ENCODE results near the gene CFAP58. TPM values are rescaled to one million over a fixed set of nuclear protein-coding genes. Genes with fewer than 3 reads are reported as not detected.

The CFAP58 gene
- total RNA-seq, 1 donor from 2014 or later = 0.62 TPM

GRCh38 chr10:104336821-104337467, 16.7 kb upstream of the CFAP58 start:
- DNase-seq = no peak

- peak; percentile 62 for DNase-seq
These were observed 16.1 kb upstream of the CFAP58 start for GRCh38 chr10:104337521-104337984.

DNA sequence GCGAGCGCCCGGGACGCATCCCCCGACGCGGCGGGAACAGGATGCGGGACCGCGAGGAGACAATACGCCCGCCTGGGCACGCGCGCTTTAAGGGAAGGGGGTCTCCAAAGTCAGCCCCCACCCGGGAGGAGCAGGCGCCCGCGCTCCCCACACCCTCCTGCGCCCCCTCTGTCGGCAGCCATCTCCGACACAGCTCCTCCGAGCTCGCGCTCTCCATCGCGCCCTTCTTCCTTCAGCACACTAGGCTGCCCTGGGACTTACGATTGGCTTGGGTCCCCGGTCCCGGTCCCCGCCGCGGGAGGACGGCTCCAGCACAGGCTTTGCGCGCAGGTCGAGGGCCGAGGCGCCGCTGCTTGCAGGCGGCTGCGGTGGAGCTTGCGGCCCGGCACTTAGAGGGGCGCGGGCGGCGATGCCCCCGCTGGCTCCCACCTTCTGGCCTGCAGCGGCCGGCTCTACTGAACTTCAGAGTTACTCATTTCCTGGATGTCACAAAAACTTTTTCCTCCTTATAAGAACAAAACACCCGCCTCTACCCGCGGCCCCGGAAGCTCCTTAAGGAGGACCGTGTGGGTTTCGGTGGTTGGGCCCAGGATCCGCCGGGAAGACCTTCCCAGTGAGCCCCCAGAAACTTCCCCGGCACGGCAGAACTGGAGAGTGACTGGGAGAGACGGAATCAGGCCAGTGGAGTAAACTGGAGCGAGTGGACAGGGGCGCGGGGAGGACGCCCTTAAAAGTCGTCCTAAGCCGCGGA, 15.5 kb upstream of the CFAP58 start, which contains the start of gene ITPRIP:
TSS of gene ITPRIP (minus strand) at position 481 of the 751 bp plus-strand sequence. CDS start 22,414 bp downstream, outside the sequence.
- peak; percentile 87 for DNase-seq

DNA sequence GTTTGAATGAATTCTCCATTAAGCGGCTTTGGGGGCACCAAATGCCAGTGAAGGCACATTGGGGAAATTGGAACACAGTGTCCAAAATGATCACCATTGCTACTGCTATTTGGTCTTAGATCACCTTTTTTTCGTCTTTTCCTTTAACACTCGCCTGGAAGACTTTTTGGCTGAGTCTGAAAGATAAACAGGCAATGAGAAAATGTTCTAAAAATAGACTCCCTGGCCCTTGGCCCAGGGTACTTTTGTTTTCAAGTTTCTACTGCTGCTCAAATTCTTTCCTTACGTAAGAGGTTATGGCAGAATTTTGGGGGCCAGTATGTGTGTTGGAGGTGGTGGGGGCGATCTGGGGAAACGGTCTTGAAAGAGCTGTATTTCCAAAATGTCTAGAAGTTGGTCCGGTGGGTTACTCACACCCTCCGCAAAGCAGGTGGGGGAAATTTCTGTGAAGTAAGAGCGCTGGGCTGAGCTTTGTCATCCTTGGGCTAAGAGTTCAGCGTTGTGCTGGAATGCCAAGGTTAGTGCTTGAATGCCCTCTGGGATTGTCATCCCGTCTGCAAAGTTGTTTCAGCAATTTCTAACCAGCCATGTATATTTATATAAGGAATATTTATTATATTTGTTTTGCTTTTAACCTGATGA, 14.0 kb upstream of the CFAP58 start:
- peak; percentile 93 for DNase-seq

GRCh38 chr10:104340111-104340526, 13.5 kb upstream of the CFAP58 start:
- peak; percentile 1 for DNase-seq

DNA sequence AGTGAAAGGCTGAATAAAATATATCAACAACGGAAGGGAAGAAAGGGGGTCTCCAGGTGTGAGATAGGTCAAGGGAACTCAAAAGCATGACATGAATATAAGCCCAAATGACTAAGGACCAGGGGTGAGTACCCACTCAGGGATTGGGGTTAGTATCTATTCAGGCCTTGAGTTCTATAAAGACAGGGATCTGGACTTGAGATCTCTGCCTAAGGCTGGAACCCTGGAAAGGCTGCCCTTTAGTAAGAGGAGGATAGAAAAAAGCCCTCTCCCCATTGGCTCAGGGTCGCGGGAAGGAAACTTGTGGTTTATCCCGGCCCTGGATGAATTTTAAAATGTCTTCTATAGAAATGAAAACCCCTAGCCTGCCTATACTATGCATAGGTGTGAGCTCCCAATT, 13.0 kb upstream of the CFAP58 start:
- no peak for DNase-seq

DNA sequence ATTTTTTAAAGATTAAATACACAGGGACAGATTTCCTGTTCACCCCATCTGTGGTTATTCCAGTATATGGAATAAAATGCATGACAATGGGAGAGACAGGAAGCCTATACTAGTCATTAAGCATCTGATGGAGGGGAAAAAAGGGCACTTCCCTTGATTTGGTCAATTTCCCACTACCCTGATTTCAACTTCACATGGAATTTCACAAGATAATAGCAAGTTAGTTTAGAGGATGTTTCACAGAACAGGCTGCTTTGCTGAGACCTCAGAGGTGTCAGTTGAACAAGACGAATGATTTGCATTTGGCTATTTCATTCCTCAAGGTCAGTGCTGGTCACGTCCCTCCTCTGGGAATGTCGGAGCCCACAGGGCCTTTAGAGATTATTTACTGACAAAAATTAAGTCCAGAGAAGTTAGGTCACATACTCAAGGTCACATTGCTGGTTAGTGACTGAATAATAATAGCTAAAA, 10.7 kb upstream of the CFAP58 start:
- no peak for DNase-seq

GRCh38 chr10:104344219-104344618, 9.4 kb upstream of the CFAP58 start:
- DNase-seq = no peak

- no peak for DNase-seq
These were observed 8.1 kb upstream of the CFAP58 start for GRCh38 chr10:104345515-104345914.

DNA sequence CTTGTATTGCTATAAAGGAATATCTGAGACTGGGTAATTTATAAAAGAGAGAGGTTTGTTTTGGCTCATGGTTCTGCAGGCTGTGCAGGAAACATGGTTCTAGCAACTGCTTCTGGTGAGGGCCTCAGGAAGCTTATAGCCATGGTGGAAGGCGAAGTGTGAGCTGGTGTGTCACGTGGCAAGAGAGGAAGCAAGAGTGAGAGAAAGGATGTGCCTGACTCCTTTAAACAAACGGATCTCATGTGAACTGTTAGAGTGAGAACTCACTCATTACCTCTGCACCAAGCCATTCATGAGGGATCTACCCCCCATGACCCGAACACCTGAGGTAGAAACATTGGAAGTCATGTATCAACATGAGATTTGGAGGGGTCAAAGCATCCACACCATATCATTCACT, 7.7 kb upstream of the CFAP58 start:
- no peak for DNase-seq

- no peak for DNase-seq
These were observed 6.2 kb upstream of the CFAP58 start for GRCh38 chr10:104347295-104348045.

DNA sequence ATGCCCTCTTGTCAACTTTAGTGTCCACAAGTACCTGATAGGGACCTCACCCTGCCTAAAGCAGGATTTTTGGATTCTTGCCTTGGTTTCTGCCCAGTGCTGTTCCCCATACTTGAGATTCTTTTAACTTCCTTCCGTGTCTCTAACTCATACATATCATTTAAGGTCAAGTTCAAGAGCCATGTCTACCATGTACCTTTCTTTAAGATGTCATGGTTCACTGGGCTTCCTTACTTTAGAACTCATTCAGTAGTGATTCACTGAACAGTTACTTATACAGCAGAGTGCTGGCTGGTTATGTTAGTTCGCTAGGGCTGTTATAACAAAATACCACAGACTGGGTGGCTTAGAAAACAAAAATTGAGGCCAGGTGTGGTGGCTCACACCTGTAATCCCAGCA, 5.0 kb upstream of the CFAP58 start:
- no peak for DNase-seq

- peak; percentile 53 for DNase-seq
These were observed 4.0 kb upstream of the CFAP58 start for GRCh38 chr10:104349623-104350126.

GRCh38 chr10:104350127-104350635, 3.5 kb upstream of the CFAP58 start:
- peak; percentile 83 for DNase-seq

DNA sequence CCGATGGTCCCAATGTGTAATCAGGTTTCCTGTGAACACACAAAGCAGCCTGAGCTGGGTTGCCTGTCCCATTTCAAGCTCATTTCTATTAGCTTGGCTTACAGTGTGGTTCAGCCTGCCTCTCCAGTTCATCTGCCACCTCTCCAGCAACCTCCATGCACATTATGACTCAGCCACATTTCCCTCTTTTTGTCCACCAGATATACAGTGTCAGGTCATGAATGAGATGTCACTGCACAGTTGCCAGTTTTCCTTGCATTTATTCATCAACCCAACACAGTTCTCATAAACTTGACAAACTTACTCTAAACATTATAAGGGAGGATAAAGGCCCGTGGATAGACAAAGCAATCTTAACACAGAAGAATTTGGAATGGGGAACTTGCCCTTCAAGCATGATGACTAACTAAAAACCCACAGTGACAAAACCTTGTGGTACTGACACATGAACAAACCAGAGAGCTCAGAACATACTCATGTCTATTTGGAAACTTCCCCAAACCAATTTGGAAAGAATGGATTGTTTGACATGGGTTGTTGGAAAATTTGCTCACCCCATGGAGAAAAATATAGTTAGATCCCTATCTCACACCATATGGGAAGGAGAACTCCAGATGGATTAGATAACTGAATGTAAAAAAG, 2.5 kb upstream of the CFAP58 start:
- no peak for DNase-seq

DNA sequence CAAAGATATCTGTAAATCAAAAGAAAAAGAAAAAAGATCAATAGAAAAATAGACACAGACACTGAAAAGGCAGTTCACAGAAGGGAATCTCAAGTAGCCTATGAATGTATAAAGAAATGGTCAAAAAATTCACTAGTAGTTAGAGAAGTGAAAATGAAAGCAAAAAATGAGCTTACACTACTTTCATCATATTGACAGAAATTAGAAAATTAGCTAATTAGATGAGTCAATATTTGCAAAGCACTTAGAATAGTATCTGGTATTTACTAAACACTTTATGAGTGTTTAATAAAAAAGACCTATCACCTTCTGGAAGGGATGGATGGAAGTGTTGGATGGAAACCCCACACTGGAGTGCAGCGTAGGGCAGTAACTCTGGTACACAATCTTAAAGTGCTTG, 1.7 kb upstream of the CFAP58 start:
- DNase-seq = no peak

- DNase-seq = no peak
These were observed 6.2 kb downstream of the CFAP58 start for GRCh38 chr10:104359811-104360210.

GRCh38 chr10:104367904-104368303, 14.3 kb downstream of the CFAP58 start:
- no peak for DNase-seq

DNA sequence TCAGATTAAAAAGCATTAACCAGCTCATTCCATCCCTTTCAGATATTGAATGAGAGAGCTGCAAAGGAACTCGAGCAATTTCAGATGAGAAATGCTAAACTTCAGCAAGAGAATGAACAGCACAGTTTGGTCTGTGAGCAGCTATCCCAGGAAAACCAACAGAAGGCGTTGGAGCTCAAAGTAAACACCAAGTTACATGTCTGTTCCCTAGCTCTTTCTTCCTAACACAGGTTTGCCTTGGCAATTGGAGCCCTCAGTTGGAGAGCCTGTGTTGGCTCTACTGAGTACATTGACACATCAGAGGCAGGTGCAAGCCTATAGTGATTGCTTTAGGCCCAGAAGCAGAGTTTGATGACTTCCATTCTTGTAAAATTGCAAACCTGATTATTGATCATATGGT, 14.7 kb downstream of the CFAP58 start:
- no peak for DNase-seq

- no peak for DNase-seq
These were observed 18.1 kb downstream of the CFAP58 start for GRCh38 chr10:104371753-104372152.

- DNase-seq = no peak
These were observed 21.0 kb downstream of the CFAP58 start for GRCh38 chr10:104374591-104374990.
